H9 (cell line): Measurements from ENCODE around the gene OXCT2. TPM values are rescaled to one million over a fixed set of nuclear protein-coding genes. Genes with fewer than 3 reads are reported as not detected.
A peak's percentile ranks its signal among the peaks of the same experiment; 100 is the strongest.

ENCODE experiments used
- DNase-seq: peaks from one replicate; pipeline ENCODE4 v3.0.0-alpha.2; 2017
- H2AFZ ChIP-seq: one replicate; pipeline ENCODE4 v1.6.1; 2013; ENCODE audit warnings: mild to moderate bottlenecking, low read length, control low read depth, moderate library complexity
- H2AK5ac ChIP-seq: 2 replicates; pipeline ENCODE4 v1.6.1; 2013; ENCODE audit warnings: low read length, control low read depth, mixed read lengths; ENCODE audit not compliant: insufficient read length
- H2BK120ac ChIP-seq: one replicate; pipeline ENCODE4 v1.6.1; 2013; ENCODE audit warnings: low read depth, mild to moderate bottlenecking, low read length, control low read depth, inconsistent platforms; ENCODE audit not compliant: poor library complexity, severe bottlenecking
- H2BK12ac ChIP-seq: 2 replicates; pipeline ENCODE4 v1.6.1; 2013; ENCODE audit warnings: low read length, control low read depth, mixed read lengths, low read depth; ENCODE audit not compliant: insufficient read length
- H2BK15ac ChIP-seq: 2 replicates; pipeline ENCODE4 v1.6.1; 2013; ENCODE audit warnings: low read depth, low read length, control low read depth
- H2BK20ac ChIP-seq: one replicate; pipeline ENCODE4 v1.6.1; 2013; ENCODE audit warnings: low read depth, mild to moderate bottlenecking, low read length, control low read depth, inconsistent platforms; ENCODE audit not compliant: poor library complexity, severe bottlenecking
- H2BK5ac ChIP-seq: 2 replicates; pipeline ENCODE4 v1.6.1; 2013; ENCODE audit warnings: low read length, control low read depth, mixed read lengths; ENCODE audit not compliant: insufficient read length
- H3K14ac ChIP-seq: 2 replicates; pipeline ENCODE4 v1.6.1; 2013; ENCODE audit warnings: low read length, control low read depth; ENCODE audit not compliant: insufficient read depth
- H3K18ac ChIP-seq: 2 replicates; pipeline ENCODE4 v1.6.1; 2013; ENCODE audit warnings: low read depth, mild to moderate bottlenecking, mixed read lengths, low read length, control low read depth; ENCODE audit not compliant: insufficient read length
- H3K23ac ChIP-seq: 2 replicates; pipeline ENCODE4 v1.6.1; 2013; ENCODE audit warnings: low read length, control low read depth, mixed read lengths, low read depth; ENCODE audit not compliant: insufficient read length
- H3K23me2 ChIP-seq: 2 replicates; pipeline ENCODE4 v1.6.1; 2013; ENCODE audit warnings: low read depth, mild to moderate bottlenecking, mixed read lengths, low read length, control low read depth; ENCODE audit not compliant: insufficient read length, poor library complexity, severe bottlenecking
- H3K27ac ChIP-seq: 2 replicates; pipeline ENCODE4 v1.5.1; 2013; ENCODE audit warnings: low read length, control low read depth, mixed read lengths, low read depth; ENCODE audit not compliant: insufficient read length
- H3K27me3 ChIP-seq: 2 replicates; pipeline ENCODE4 v1.6.1; 2013; ENCODE audit warnings: low read length, control low read depth, inconsistent platforms; ENCODE audit not compliant: insufficient read depth
- H3K4ac ChIP-seq: 2 replicates; pipeline ENCODE4 v1.6.1; 2013; ENCODE audit warnings: low read depth, mild to moderate bottlenecking, control low read depth, inconsistent platforms, low read length, moderate library complexity
- H3K4me1 ChIP-seq: 2 replicates; pipeline ENCODE4 v1.6.1; 2013; ENCODE audit warnings: low read length, control low read depth, inconsistent platforms; ENCODE audit not compliant: insufficient read depth
- H3K4me2 ChIP-seq: 2 replicates; pipeline ENCODE4 v1.6.1; 2013; ENCODE audit warnings: low read length, control low read depth, mixed read lengths; ENCODE audit not compliant: insufficient read length, insufficient read depth
- H3K56ac ChIP-seq: 2 replicates; pipeline ENCODE4 v1.6.1; 2013; ENCODE audit warnings: low read depth, mild to moderate bottlenecking, mixed read lengths, low read length, control low read depth; ENCODE audit not compliant: insufficient read length
- H3K79me1 ChIP-seq: 2 replicates; pipeline ENCODE4 v1.6.1; 2013; ENCODE audit warnings: low read depth, mild to moderate bottlenecking, moderate library complexity, low read length, control low read depth, inconsistent platforms; ENCODE audit not compliant: insufficient read depth, poor library complexity, severe bottlenecking
- H3K79me2 ChIP-seq: 2 replicates; pipeline ENCODE4 v1.6.1; 2013; ENCODE audit warnings: low read length, control low read depth, inconsistent platforms; ENCODE audit not compliant: insufficient read depth
- H3K9ac ChIP-seq: 2 replicates; pipeline ENCODE4 v1.6.1; 2013; ENCODE audit warnings: low read length, control low read depth, mixed read lengths; ENCODE audit not compliant: insufficient read length; ENCODE audit errors: extremely low read depth
- H3K9me3 ChIP-seq: one replicate; pipeline ENCODE4 v1.6.1; 2013; ENCODE audit warnings: low read depth, low read length, inconsistent platforms; ENCODE audit not compliant: control insufficient read depth
- H3T11ph ChIP-seq: one replicate; pipeline ENCODE4 v1.6.1; 2013; ENCODE audit warnings: mild to moderate bottlenecking, low read length, control low read depth, inconsistent platforms
- H4K20me1 ChIP-seq: one replicate; pipeline ENCODE4 v1.6.1; 2013; ENCODE audit not compliant: control insufficient read depth, insufficient read length, insufficient read depth
- H4K5ac ChIP-seq: 2 replicates; pipeline ENCODE4 v1.6.1; 2013; ENCODE audit warnings: low read depth, mild to moderate bottlenecking, mixed read lengths, low read length, control low read depth; ENCODE audit not compliant: insufficient read length
- H4K8ac ChIP-seq: replicated peaks from 2 replicates; pipeline ENCODE4 v1.6.1; 2013; ENCODE audit warnings: low read length, control low read depth, mixed read lengths, low read depth; ENCODE audit not compliant: insufficient read length
- H4K91ac ChIP-seq: 2 replicates; pipeline ENCODE4 v1.6.1; 2013; ENCODE audit warnings: low read depth, mild to moderate bottlenecking, moderate library complexity, mixed read lengths, low read length, control low read depth; ENCODE audit not compliant: insufficient read length
- H3K27ac Mint-ChIP-seq, 3 experiments: 2 replicates in 2 of 3; 3 replicates in 1 of 3; pipeline ENCODE4 v1.8.0; 2020 to 2021; ENCODE audit warnings: mixed read lengths in 3 of 3, mild to moderate bottlenecking in 1 of 3, moderate library complexity in 1 of 3
- H3K27me3 Mint-ChIP-seq: 2 replicates; pipeline ENCODE4 v1.8.0; 2021; ENCODE audit warnings: low read depth, mild to moderate bottlenecking, moderate library complexity, mixed read lengths
- H3K36me3 Mint-ChIP-seq, 3 experiments: 2 replicates in 2 of 3; 3 replicates in 1 of 3; pipeline ENCODE4 v1.8.0; 2020 to 2021; ENCODE audit warnings: low read depth in 3 of 3, mixed read lengths in 3 of 3; ENCODE audit not compliant: insufficient read depth in 1 of 3
- H3K4me1 Mint-ChIP-seq, 2 experiments: 2 replicates each; pipeline ENCODE4 v1.8.0; 2020; ENCODE audit warnings: mixed read lengths in 2 of 2
- H3K4me3 Mint-ChIP-seq, 2 experiments: 2 replicates in 1 of 2; 3 replicates in 1 of 2; pipeline ENCODE4 v1.8.0; 2020 to 2021; ENCODE audit warnings: mild to moderate bottlenecking in 2 of 2, mixed read lengths in 2 of 2, moderate library complexity in 1 of 2
- H3K9me3 Mint-ChIP-seq, 2 experiments: 2 replicates in 1 of 2; 3 replicates in 1 of 2; pipeline ENCODE4 v1.8.0; 2020; ENCODE audit warnings: mild to moderate bottlenecking in 2 of 2, mixed read lengths in 2 of 2, moderate library complexity in 1 of 2
- CTCF ChIP-seq: fragments of 200-600 bp; sonication (generic); conservative IDR thresholded peaks from 3 replicates; pipeline ENCODE4 v1.8.0; 2021; ENCODE audit warnings: antibody characterized with exemption, mild to moderate bottlenecking
- WGBS: extraction: QIAGEN DNeasy Blood & Tissue Kit; methylation state at CpG from one replicate; pipeline ENCODE4 v1.1.7; 2013; ENCODE audit warnings: missing lambda C conversion rate, low lambda C conversion rate, mixed read lengths; ENCODE audit not compliant: insufficient read length; ENCODE audit errors: extremely low coverage; 5-methylcytosine and 5-hydroxymethylcytosine counted together
- total RNA-seq: library from RNA; stranded (reverse); gene quantifications from 2 replicates; pipeline ENCODE4 v1.2.1, GENCODE V29; 2021

The OXCT2 gene
- total RNA-seq, 1 experiment from 2014 or later, result 3.7 TPM

- H4K91ac ChIP-seq, result no peak overlapping the region
- H3K36me3 Mint-ChIP-seq, result no peaks in the 10 kb centered on the region
- WGBS, result no CpG with 5 or more reads among the region's 7 CpGs
Measured at GRCh38 chr1:39720094-39720999, 50.8 kb downstream of the OXCT2 start.

More at GRCh38 chr1:39720094-39720999, 50.8 kb downstream of the OXCT2 start:
- Histone ChIP-seq H4K5ac (no peak overlapping the region), H3K9ac (no peak overlapping the region), H3K79me1 (no peaks in the 10 kb centered on the region), H2AFZ (no peak overlapping the region), H4K8ac (no peak overlapping the region), H2BK15ac (no peak overlapping the region), H3K79me2 (no peaks in the 10 kb centered on the region), H3K4me1 (no peaks in the 10 kb centered on the region), H3K4me2 (no peak overlapping the region), H3K23ac (no peak overlapping the region), H3K56ac (no peak overlapping the region), H3K27me3 (peaks cover 35% of the 10 kb centered on the region), H3K9me3 (no peaks in the 10 kb centered on the region), H2BK12ac (no peak overlapping the region), H3K4ac (no peak overlapping the region), H3K14ac (no peak overlapping the region), H2BK20ac (no peak overlapping the region), H3K23me2 (no peaks in the 10 kb centered on the region), H3K27ac (no peak overlapping the region), H2BK120ac (no peak overlapping the region), H2BK5ac (no peak overlapping the region), H3T11ph (no peak overlapping the region), H2AK5ac (no peak overlapping the region), H4K20me1 (no peaks in the 10 kb centered on the region), H3K18ac (no peak overlapping the region)
- Mint-ChIP-seq H3K4me1 (no peaks in the 10 kb centered on the region), H3K4me3 (no peak overlapping the region), H3K27me3 (peaks cover 96% of the 10 kb centered on the region), H3K9me3 (no peaks in the 10 kb centered on the region; a peak in 1 of 5 replicates), H3K27ac (no peak overlapping the region)
- TF ChIP-seq CTCF, result peak; percentile 84
- no peak for DNase-seq

Other genes with a start within 250 kb of the OXCT2 start
- 368 and 377 TPM in 2 replicates for gene PABPC4, start 194.6 kb downstream of the OXCT2 start, total RNA-seq
- gene HEYL, start 131.7 kb downstream of the OXCT2 start, total RNA-seq, result 1.8 and 1.9 TPM in 2 replicates
- not detected in 2 replicates for gene NT5C1A, start 99.2 kb downstream of the OXCT2 start, total RNA-seq
- gene HPCAL4, start 79.9 kb downstream of the OXCT2 start, total RNA-seq, result 0.15 TPM in 2 replicates
- gene PPIE, start 32.5 kb downstream of the OXCT2 start, total RNA-seq, result 36.3 and 38.8 TPM in 2 replicates
- 0.33 and 0.42 TPM in 2 replicates for gene BMP8B, start 17.5 kb upstream of the OXCT2 start, total RNA-seq
- gene TRIT1, start 112.2 kb upstream of the OXCT2 start, total RNA-seq, result 25.4 and 28.2 TPM in 2 replicates
- gene MYCL, start 130.6 kb upstream of the OXCT2 start, total RNA-seq, result 17.6 and 18.4 TPM in 2 replicates
- gene MFSD2A, start 183.8 kb upstream of the OXCT2 start, total RNA-seq, result 18.2 and 19.9 TPM in 2 replicates